Spleen (tissue), 11 donors: ENCODE results near the gene ATOH8. TPM values are rescaled to one million over a fixed set of nuclear protein-coding genes. Genes with fewer than 3 reads are reported as not detected.

Experiments
- DNase-seq: peaks from one replicate; pipeline ENCODE4 v3.0.0-alpha.2; 2020
- H3K27ac ChIP-seq, 8 donors: fragments of 200-600 bp; sonication (generic) in 7 of 8; 1 replicate in 4 of 8; 2 replicates in 4 of 8; pipeline versions ENCODE4 v1.5.0 to v1.8.0; 2016 to 2021; ENCODE audit warnings: inconsistent platforms in 4 of 8, mild to moderate bottlenecking in 4 of 8, moderate library complexity in 1 of 8
- H3K27me3 ChIP-seq, 7 donors: fragments of 200-600 bp; sonication (generic) in 6 of 7; replicated peaks in 1 of 7; 1 replicate in 4 of 7; 2 replicates in 3 of 7; pipeline versions ENCODE4 v1.5.0 to v1.8.0; 2016 to 2021; ENCODE audit warnings: inconsistent platforms in 3 of 7, mild to moderate bottlenecking in 1 of 7
- H3K36me3 ChIP-seq, 6 donors: fragments of 200-600 bp; sonication (generic) in 5 of 6; 1 replicate in 4 of 6; 2 replicates in 2 of 6; pipeline versions ENCODE4 v1.5.0 to v1.8.0; 2016 to 2021; ENCODE audit warnings: inconsistent platforms in 2 of 6
- H3K4me1 ChIP-seq, 6 donors: fragments of 200-600 bp; sonication (generic) in 5 of 6; 1 replicate in 3 of 6; 2 replicates in 3 of 6; pipeline versions ENCODE4 v1.5.0 to v1.8.0; 2016 to 2021; ENCODE audit warnings: inconsistent platforms in 3 of 6
- H3K4me3 ChIP-seq, 8 donors: fragments of 200-600 bp; sonication (generic) in 7 of 8; 1 replicate in 4 of 8; 2 replicates in 4 of 8; pipeline versions ENCODE4 v1.5.0 to v1.8.0; 2016 to 2021; ENCODE audit warnings: inconsistent platforms in 4 of 8, mild to moderate bottlenecking in 4 of 8, moderate library complexity in 2 of 8
- H3K9me3 ChIP-seq, 8 donors: fragments of 200-600 bp; sonication (generic) in 7 of 8; 1 replicate in 4 of 8; 2 replicates in 4 of 8; pipeline versions ENCODE4 v1.5.0 to v1.8.0; 2016 to 2021; ENCODE audit warnings: inconsistent platforms in 4 of 8
- POLR2A ChIP-seq, 3 donors: fragments of 450-650 bp; IDR thresholded peaks; one replicate each; pipeline ENCODE4 v1.5.1; 2017; ENCODE audit warnings: antibody characterized with exemption in 3 of 3, mild to moderate bottlenecking in 1 of 3
- POLR2AphosphoS5 ChIP-seq, 3 donors: sonication (generic); formaldehyde crosslinking; IDR thresholded peaks; one replicate each; pipeline ENCODE4 v1.5.1; 2017; ENCODE audit warnings: antibody characterized with exemption in 3 of 3
- WGBS, 5 donors: extraction: QIAGEN DNeasy Blood & Tissue Kit in 3 of 5; methylation state at CpG; one replicate each; pipeline versions ENCODE4 v1.1.5 to v1.1.7; 2013 to 2018; 5-methylcytosine and 5-hydroxymethylcytosine counted together
- intact Hi-C: fragments of 100-400 bp; cut with DNase I; formaldehyde crosslinking; loops from one replicate; pipeline ENCODE4 v1.15.0; 2023; ENCODE audit warnings: low total_unique reads
- polyA plus RNA-seq, 3 donors: library from polyadenylated mRNA; stranded (reverse); fragments of 200-250 nt; gene quantifications; one replicate each; pipeline ENCODE4 v1.2.1, GENCODE V29; 2013
- total RNA-seq, 7 donors: library from RNA; depleted of rRNA in 3 of 7; stranded (reverse); fragments of >200 nt in 3 of 7; fragmentation: NEBNext Ultra II Directional in 4 of 7; extraction: Animal tissue kit (Norgen Biotek cat#: 25700) in 4 of 7; gene quantifications; one replicate each; pipeline versions ENCODE4 v1.1.0 to v1.2.1, GENCODE V29; 2016 to 2021
- TF ChIP-seq, protein P1 (sequence below), 11 experiments: fragments of 200-600 bp in 7 of 11; fragments of 450-650 bp in 4 of 11; sonication (generic) in 4 of 11; IDR thresholded peaks in 8 of 11; conservative IDR thresholded peaks in 3 of 11; 1 replicate in 7 of 11; 2 replicates in 4 of 11; pipeline versions ENCODE4 v1.4.0 to v1.8.0; 2016 to 2021; ENCODE audit warnings: antibody characterized with exemption in 11 of 11, inconsistent platforms in 4 of 11, mild to moderate bottlenecking in 1 of 11
- donor health status: healthy with polysubstance abuse.
- donor health status: DM: no; HTN: no; CAD: no; lungs with moderate emphysema.
- donor health status: DM: no; HTN: no; CAD: no.
- donor health status: Bipolar disorder and iron deficiency.
- donor health status: healthy.
- donor health status: DM: no; HTN: no; CAD: no.
- donor health status: DM: yes; HTN: yes; CAD: no.

Gene ATOH8
- total and polyA plus RNA-seq, 10 donors, result 6.4 to 53.0 (median 17.4) TPM

DNA sequence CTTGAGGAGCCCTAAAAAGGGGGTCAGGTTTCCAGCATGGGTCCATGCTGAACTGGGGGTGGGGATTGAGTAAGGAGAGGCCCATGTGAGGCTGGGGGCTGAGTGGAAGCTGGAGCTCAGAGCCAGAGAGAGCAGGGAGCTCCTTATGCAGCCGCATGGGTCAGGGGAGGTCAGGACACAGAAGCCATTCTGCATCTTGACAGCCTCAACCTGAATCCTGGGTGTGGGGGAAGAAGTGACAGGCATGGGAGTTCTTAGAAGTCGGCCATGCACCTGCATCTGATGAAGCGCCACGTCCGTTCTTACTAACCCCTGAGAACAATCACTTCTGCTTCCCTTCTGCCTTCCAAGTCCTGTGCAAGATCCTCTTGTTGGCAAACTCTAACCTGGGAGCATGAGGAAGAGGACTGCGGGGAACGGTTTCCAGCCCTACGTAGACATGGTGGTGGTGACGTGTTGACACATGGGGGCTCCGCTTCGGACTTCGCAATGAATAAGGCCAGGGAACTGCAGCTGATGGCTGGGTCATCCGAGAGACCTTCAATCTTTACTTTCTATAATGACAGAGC is 37.4 kb upstream of the ATOH8 start:
- H3K4me3 ChIP-seq, result no peak overlapping the region
- peak overlapping the region in 1 of 8 donors; percentile 18 for H3K27ac ChIP-seq
- 57 to 82% (median 65%) methylated on average over 13 of the region's 13 CpGs for WGBS, 5 donors
- H3K4me1 ChIP-seq, result peaks cover under 1 to 51% (median 21%) of the 10 kb centered on the region in 6 donors
- no peak for DNase-seq
- no peaks in the 10 kb centered on the region for H3K9me3 ChIP-seq
- peaks cover 0 to 9% (median 0%) of the 10 kb centered on the region in 7 donors for H3K27me3 ChIP-seq
- H3K36me3 ChIP-seq, result no peaks in the 10 kb centered on the region
- intact Hi-C loops, result no loop called here
- TF ChIP-seq POLR2AphosphoS5 (IDR thresholded peaks at IDR 0.05), result no peak
- TF ChIP-seq, protein P1, sequence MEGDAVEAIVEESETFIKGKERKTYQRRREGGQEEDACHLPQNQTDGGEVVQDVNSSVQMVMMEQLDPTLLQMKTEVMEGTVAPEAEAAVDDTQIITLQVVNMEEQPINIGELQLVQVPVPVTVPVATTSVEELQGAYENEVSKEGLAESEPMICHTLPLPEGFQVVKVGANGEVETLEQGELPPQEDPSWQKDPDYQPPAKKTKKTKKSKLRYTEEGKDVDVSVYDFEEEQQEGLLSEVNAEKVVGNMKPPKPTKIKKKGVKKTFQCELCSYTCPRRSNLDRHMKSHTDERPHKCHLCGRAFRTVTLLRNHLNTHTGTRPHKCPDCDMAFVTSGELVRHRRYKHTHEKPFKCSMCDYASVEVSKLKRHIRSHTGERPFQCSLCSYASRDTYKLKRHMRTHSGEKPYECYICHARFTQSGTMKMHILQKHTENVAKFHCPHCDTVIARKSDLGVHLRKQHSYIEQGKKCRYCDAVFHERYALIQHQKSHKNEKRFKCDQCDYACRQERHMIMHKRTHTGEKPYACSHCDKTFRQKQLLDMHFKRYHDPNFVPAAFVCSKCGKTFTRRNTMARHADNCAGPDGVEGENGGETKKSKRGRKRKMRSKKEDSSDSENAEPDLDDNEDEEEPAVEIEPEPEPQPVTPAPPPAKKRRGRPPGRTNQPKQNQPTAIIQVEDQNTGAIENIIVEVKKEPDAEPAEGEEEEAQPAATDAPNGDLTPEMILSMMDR (IDR thresholded peaks at IDR 0.05 in 8 of 11, conservative IDR thresholded peaks at IDR 0.05 in 3 of 11), result no peak
- TF ChIP-seq POLR2A (IDR thresholded peaks at IDR 0.05), result no peak

DNA sequence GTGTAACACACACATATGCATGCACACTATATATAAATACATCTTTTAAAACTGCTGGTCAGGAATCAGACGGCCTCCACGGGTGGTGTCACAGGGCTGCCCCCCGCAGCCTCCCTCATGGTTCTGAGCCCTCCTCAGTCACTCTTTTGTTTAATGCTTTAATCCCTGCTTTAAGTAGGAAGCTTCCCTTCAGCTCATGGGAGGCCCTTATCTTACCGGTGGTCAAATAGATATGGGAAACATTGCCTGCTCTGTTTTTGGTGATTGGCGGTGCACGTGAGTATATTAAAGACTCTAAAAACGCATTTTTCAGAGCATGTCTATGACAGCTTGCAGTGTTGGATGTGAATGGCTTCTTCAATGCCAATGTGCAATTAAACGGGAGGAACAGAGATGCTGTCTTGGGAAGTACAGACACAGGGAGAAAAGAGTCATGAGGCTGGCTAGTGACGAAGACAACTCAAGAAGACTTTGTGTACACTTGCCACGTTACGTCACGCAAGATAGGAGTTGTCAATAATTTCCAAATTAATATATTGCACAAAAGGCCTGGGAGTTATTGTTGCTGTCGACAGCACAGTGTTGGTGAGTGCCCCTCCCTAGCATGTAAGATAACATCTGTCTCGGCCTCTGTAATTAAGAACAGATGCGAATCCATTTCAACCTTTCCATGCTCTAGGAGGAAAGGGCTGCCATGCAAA is 36.3 kb upstream of the ATOH8 start:
- Histone ChIP-seq H3K4me1 (peaks cover 0 to 42% (median 16%) of the 10 kb centered on the region in 6 donors), H3K9me3 (no peaks in the 10 kb centered on the region), H3K4me3 (no peak overlapping the region), H3K36me3 (no peaks in the 10 kb centered on the region), H3K27me3 (peaks cover 0 to 5% (median 0%) of the 10 kb centered on the region in 7 donors), H3K27ac (no peak overlapping the region)
- WGBS, 5 donors, result 79 to 93% (median 87%) methylated on average over 15 of the region's 15 CpGs
- TF ChIP-seq, protein P1 (IDR thresholded peaks at IDR 0.05 in 8 of 11, conservative IDR thresholded peaks at IDR 0.05 in 3 of 11), result no peak
- TF ChIP-seq POLR2A (IDR thresholded peaks at IDR 0.05) (no peak), POLR2AphosphoS5 (IDR thresholded peaks at IDR 0.05) (no peak)
- intact Hi-C loops, result no loop called here
- DNase-seq, result no peak

DNA sequence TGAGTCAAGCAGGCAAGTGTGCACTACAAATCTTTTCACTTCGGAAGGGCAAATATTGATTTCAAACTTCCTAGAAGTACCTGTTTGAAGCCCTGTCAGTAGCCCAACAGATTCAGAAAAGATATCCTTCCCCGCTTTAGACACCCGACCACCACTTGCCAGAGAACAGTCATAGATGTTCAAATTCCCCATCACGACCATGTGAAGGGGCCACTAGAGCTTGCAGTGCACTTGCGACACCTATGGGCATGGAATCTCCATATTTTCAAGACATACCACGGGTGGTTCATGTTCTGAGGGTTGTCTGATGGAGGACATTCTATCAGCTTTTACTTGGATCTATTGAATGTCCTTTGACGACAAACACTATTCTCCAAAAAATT is 35.8 kb upstream of the ATOH8 start:
- intact Hi-C loops, result no loop called here
- DNase-seq, result no peak
- TF ChIP-seq, protein P1 (IDR thresholded peaks at IDR 0.05 in 8 of 11, conservative IDR thresholded peaks at IDR 0.05 in 3 of 11), result no peak
- TF ChIP-seq POLR2AphosphoS5 (IDR thresholded peaks at IDR 0.05), result no peak
- no peak for TF ChIP-seq POLR2A (IDR thresholded peaks at IDR 0.05)
- H3K27ac ChIP-seq, result no peak overlapping the region
- H3K9me3 ChIP-seq, result no peaks in the 10 kb centered on the region
- no peak overlapping the region for H3K4me3 ChIP-seq
- WGBS, 5 donors, result 69 to 81% (median 80%) methylated on average over 7 of the region's 7 CpGs
- peaks cover 0 to 37% (median 12%) of the 10 kb centered on the region in 6 donors for H3K4me1 ChIP-seq
- peaks cover 0 to 3% (median 0%) of the 10 kb centered on the region in 7 donors for H3K27me3 ChIP-seq
- no peaks in the 10 kb centered on the region for H3K36me3 ChIP-seq

DNA sequence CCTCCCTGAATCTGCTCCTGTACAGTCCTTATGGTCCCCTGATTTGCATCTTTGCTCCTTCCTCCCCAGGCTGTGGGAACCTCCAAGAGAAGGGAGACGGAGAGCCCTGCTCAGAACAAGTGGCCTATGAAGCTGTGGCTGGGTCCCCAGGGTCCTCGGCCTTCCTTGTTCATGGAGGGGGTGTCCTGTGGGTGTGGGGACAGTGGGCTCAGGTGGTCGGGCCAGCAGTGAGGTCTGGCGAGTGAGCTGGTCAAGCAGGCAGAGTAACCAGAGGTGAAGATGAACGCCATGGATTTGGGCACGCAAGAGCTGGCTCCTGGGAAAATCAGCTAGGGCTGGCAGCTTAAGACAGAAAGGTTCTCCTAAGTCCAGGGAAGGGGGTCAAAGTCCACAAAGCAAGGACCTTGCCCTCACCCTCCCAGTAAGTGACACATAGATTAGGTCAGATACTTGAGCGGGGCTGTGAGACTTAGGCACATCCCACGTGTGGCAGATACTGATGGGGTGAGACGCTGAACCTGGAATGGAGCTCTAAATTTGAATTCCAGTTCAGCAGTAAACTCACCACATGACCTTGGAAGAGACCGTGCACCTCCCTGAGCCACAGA is 34.8 kb upstream of the ATOH8 start:
- H3K36me3 ChIP-seq, result no peaks in the 10 kb centered on the region
- no peaks in the 10 kb centered on the region for H3K9me3 ChIP-seq
- DNase-seq, result no peak
- peaks cover 0 to 29% (median 5%) of the 10 kb centered on the region in 6 donors for H3K4me1 ChIP-seq
- no peaks in the 10 kb centered on the region for H3K27me3 ChIP-seq
- intact Hi-C loops, result no loop called here
- 81 to 93% (median 89%) methylated on average over 9 to 10 of the region's 10 CpGs for WGBS, 5 donors
- TF ChIP-seq POLR2A (IDR thresholded peaks at IDR 0.05) (no peak), POLR2AphosphoS5 (IDR thresholded peaks at IDR 0.05) (no peak)
- TF ChIP-seq, protein P1 (IDR thresholded peaks at IDR 0.05 in 8 of 11, conservative IDR thresholded peaks at IDR 0.05 in 3 of 11), result no peak
- H3K27ac ChIP-seq, result no peak overlapping the region
- H3K4me3 ChIP-seq, result no peak overlapping the region
